Duodenal mucosa (tissue), 2 donors: Measurements from ENCODE around the gene SNAP47.

Experiments used
- H3K27ac ChIP-seq: one replicate; pipeline ENCODE4 v1.7.0; 2013; ENCODE audit warnings: low read depth, low read length
- H3K27me3 ChIP-seq, 2 donors: one replicate each; pipeline ENCODE4 v1.7.0; 2013; ENCODE audit warnings: low read length in 2 of 2, control low read depth in 1 of 2; ENCODE audit not compliant: insufficient read depth in 2 of 2, control insufficient read depth in 1 of 2
- H3K36me3 ChIP-seq, 2 donors: one replicate each; pipeline ENCODE4 v1.7.0; 2013; ENCODE audit warnings: low read length in 2 of 2, control low read depth in 1 of 2; ENCODE audit not compliant: insufficient read depth in 2 of 2, control insufficient read depth in 1 of 2
- H3K4me1 ChIP-seq, 2 donors: one replicate each; pipeline ENCODE4 v1.7.0; 2013; ENCODE audit warnings: low read length in 2 of 2, control low read depth in 1 of 2; ENCODE audit not compliant: insufficient read depth in 2 of 2, control insufficient read depth in 1 of 2
- H3K4me3 ChIP-seq, 2 donors: one replicate each; pipeline ENCODE4 v1.7.0; 2013; ENCODE audit warnings: low read length in 2 of 2, low read depth in 1 of 2
- H3K9ac ChIP-seq, 2 donors: one replicate each; pipeline ENCODE4 v1.7.0; 2013; ENCODE audit warnings: low read length in 2 of 2, low read depth in 1 of 2
- H3K9me3 ChIP-seq, 2 donors: one replicate each; pipeline ENCODE4 v1.7.0; 2013; ENCODE audit warnings: low read length in 2 of 2, control low read depth in 1 of 2; ENCODE audit not compliant: control insufficient read depth in 1 of 2

Gene SNAP47

DNA sequence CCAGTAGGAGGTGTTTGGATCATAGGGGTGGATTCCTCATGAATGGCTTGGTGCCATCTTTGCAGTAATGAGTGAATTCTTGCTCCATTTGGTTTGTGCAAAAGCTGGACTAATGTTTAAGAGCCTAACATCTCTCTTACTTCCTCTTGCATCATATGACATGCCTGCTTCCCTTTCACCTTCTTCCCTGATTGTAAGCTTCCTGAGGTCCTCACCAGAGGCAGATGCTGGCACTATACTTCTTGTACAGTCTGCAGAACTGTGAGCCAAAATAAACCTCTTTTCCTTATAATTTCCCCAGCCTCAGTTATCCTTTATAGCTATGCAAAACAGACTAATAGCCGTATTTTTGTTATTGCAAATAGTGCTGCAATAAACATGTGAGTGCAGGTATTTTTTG, 88.3 kb downstream of the SNAP47 start:
- no peak overlapping the region for H3K27ac ChIP-seq
- H3K4me1 ChIP-seq: no peaks in the 10 kb centered on the region
- no peak overlapping the region for H3K4me3 ChIP-seq
- no peaks in the 10 kb centered on the region for H3K27me3 ChIP-seq
- peaks cover under 1 to 3% of the 10 kb centered on the region in 2 donors for H3K9me3 ChIP-seq
- no peaks in the 10 kb centered on the region for H3K36me3 ChIP-seq
- H3K9ac ChIP-seq: no peak overlapping the region

DNA sequence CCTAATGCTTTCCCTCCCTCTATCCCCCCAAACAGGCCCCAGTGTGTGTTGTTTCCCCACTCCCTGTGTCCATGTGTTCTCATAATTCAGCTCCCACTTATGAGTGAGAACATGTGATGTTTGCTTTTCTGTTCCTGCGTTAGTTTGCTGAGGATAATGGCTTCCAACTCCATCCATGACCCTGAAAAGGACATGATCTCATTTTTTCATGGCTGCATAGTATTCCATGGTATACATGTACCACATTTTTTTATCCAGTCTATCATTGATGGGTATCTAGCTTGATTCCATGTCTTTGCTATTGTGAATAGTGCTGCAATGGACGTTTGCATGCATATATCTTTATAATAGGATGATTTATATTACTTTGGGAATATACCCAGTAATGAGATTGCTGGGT, 89.0 kb downstream of the SNAP47 start:
- Histone ChIP-seq H3K27ac (no peak overlapping the region), H3K9ac (no peak overlapping the region), H3K4me1 (no peaks in the 10 kb centered on the region)

GRCh38 chr1:227828786-227829185, 93.6 kb downstream of the SNAP47 start:
- Histone ChIP-seq H3K9me3 (peaks cover 3% of the 10 kb centered on the region in 2 donors), H3K27me3 (peaks cover 0 to 4% of the 10 kb centered on the region in 2 donors), H3K4me3 (no peak overlapping the region), H3K36me3 (no peaks in the 10 kb centered on the region), H3K9ac (no peak overlapping the region), H3K27ac (no peak overlapping the region), H3K4me1 (no peaks in the 10 kb centered on the region)

More for the DNA sequence above, 89.0 kb downstream of the SNAP47 start:
- Histone ChIP-seq H3K9me3 (peaks cover 3% of the 10 kb centered on the region in 2 donors), H3K27me3 (no peaks in the 10 kb centered on the region), H3K4me3 (no peak overlapping the region), H3K36me3 (no peaks in the 10 kb centered on the region)
